Stromal cell of bone marrow (primary cell): Measurements from ENCODE around the gene PRKCH.
A peak's percentile ranks its signal among the peaks of the same experiment; 100 is the strongest.
"Not testable (repeated sequence)": the region's sequence is repeated elsewhere in the genome, so short reads cannot be mapped to it uniquely, and the experiment has no call there.

Source experiments
- DNase-seq: peaks from one replicate; pipeline ENCODE4 v3.0.0-alpha.2; 2012; ENCODE audit warnings: low read depth

The PRKCH gene

DNA sequence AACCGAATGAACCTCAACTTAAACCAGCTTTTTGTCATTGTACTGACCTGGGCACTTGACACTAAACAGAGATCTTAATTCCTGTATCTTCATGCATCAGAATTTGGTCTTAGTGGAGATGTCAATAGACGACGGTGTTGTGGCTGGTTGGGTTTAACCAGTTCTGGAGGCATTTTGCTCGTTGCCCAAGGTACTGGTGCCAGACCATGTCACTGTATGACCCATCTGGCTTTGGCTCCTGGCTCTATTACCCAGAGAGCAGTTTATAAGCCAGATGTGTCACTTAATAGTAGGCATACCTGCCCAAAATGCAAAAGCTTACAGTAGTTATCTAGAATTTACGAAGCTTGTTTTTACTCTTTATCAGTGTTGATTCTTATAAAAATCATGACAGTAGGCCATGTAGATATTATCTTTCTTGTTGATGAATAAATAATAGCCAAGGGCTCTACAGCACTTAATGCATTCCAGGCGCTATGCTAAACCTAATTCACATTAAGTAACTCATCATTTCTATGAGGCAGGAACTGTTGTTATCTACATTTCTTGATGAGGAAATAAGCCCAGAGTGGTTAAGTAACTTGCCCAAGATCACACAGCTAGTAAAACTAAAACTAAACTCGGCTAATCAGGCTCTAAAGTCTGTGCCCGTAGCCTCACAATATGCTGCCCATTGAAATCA is 194.2 kb downstream of the PRKCH start:
- no peak for DNase-seq

DNA sequence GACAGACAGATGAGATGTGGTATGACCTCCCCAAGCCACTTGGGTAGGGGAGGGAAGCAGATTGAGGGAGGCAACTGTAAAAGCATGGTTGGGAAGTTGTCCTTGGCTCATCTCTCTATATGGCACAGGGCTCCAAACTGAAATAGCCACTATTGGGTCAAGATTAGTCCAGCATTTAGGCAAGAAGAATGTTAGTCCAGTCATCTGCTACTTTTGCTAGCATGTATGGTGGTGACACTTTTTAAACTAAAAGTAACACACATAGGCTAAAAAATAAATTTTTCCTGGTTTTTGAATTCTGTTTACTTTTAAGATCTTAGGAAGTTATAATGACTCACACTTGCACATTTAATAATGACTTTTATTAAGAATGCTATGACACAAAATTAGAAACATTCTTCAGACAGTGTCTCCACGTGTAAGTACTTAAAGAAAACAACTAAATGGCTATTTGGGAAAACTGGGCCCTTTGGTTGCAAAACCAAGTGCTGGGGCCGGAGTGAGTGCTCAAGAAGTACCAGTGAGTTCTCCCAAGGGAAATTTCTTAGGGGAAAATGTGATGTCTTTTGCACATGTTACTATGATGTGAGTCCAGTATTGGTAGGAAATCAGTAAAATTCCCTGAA is 194.9 kb downstream of the PRKCH start:
- DNase-seq = no peak

DNA sequence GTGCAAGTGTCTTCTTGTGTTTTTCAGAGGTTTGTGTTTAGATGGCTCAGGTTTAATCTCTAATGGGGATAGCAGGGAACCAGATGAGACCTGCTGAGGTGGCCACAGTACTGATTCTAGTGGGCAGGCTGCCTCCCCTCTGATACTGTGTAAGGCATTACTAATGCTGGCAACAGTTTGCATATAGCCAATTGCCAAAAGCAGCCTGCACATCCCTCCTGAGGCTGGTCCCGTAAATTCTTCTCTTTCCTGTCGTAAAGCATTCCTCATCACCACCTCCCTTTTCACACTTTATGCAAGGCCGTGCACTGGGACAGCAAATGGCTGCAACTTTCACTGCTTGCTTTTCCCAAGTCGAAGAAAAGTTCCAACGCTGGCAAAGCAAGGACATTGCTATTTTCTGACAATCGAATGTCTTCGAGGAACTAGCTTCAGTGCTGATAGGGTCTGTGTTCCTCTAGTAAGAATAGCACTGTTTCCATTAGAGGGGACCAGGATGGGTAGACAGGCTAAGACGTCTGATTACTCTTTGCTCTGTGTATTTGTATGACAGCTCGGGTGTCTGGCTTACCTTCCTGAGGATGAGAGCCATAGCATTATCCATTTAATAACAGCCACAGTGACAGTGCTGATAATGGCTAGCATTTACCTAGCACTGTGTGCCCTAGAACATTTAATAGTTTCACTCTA is 195.7 kb downstream of the PRKCH start:
- DNase-seq = no peak

DNA sequence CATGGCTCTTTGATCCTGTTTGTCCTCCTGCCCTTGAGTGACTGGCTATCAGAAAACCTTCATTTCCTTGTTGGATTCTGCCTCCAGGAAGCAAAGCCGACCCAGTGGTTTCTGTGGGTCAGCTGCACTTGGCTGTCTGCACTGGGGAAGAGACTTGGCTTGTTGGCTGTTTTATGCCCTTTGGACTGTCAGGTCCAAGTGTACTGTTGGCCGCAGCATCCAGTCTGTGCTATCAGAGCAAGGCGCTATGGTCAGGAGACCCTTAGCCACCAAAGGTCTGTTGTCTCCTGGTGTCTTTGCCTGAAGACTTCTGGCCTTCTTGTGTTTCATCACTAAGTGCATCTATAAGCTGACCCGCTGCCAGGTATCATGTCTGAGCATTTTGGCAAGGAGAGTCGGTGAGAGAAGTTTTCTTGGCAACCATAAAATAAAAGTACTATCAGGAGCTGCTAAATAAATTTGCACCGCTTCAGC is 196.6 kb downstream of the PRKCH start:
- no peak for DNase-seq

DNA sequence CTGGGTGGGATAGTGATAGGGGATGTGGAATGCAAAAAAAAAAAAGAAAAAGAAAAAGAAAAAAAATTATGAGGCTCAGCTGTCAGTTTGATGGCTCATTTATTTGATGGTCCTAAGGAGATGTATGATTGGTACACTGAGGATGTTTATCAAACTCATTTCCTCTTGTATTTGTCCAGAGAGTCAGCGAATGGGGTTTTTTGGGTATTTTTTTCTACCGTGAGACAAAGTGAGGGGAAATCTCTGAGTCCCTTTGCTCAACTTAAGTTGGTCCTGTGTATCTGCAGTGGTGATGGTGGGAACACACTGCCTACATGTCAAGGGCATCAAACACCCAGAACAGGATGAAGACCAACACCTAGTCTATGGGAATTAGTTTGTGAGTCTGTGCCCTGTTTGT is 197.0 kb downstream of the PRKCH start:
- no peak for DNase-seq

DNA sequence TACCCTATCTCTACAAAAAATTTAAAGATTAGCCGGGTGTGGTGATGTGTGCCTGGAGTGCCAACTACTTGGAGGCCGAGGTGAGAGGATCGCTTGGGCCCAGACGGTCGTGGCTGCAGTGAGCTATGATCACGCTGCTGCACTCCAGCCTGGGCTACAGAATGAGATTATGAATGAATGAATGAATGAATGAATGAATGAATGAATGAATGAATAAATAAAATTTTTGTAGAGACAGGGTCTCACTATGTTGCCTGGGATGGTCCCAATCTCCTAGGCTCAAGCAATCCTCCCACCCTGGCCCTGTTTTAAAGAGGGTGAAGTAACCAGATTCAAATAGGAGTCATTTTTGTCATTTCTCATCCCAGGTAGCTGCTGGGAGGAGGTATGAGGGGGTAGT is 197.7 kb downstream of the PRKCH start:
- DNase-seq = no peak

DNA sequence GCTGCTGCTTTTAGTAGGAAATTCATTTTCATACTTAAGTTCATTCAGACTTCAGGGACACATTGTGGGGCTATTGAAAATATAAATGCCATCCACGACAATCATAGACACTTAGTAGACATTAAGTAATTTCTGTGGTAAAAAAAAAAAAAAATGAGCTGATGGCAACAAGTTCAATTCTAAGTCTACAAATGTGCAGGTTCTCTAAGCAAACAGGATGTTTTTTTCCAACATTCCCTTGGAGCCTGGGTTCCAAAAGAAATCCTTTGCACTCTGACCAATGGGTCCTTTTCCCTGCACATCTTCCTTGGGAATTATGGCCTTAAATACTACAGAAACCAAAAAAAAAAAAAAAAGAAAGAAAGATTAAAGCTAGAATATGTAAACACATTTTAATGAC is 198.4 kb downstream of the PRKCH start:
- DNase-seq = no peak

DNA sequence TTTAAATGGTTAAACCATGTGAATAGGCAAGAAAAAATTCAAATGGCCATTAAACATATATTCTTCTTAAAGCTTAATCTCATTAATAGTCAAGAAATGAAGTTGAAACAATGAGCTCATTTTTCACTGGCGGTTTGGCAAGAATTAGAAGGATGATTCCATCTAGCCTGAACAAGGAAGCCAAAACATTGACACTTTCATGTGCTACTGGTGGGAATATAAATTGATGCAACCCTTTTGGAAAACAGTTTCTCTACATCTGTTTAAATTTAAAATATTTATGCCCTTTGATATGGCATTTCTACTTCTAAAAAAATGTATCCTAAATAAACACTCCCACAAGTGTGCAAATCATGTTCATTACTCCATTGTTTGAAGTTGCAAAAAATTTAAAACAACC is 199.2 kb downstream of the PRKCH start:
- DNase-seq = no peak

DNA sequence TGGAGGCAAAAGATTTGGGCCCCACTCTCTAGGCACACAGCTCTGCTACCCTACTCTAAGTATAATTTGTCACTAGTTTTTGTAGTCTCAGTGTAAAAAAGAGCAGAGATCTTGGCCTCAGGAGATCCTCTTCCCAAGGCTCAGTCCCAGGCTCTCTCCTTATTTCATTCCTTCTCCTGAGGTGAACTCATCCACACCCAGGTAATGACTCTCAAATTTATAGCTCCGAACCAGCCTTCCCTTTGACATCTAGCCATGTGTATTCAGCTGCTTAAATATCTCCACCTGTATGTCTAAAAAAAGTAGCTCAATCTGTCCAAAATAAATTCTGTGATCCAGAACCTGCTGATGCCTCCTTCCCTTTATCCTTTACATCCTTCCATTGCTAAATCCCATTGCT is 200.4 kb downstream of the PRKCH start:
- no peak for DNase-seq

DNA sequence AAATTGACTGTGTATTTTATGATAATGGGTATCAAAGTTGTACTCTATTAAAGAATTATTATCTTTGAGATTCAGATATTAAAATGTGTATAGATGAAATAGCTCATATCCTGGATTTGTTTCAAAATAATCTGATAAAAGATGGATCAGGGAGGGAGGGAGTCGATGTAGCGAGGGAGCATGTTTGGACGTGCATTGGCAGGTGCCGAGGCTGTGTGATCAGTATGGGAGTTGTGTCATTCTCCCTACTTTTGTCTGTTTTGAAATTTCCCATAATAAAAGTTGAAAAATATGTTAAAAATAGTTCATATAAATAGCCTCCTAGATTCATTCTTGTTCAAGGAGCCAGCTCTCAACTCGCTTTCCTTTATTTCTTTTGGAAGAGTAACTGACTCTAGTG is 202.4 kb downstream of the PRKCH start:
- DNase-seq = no peak

DNA sequence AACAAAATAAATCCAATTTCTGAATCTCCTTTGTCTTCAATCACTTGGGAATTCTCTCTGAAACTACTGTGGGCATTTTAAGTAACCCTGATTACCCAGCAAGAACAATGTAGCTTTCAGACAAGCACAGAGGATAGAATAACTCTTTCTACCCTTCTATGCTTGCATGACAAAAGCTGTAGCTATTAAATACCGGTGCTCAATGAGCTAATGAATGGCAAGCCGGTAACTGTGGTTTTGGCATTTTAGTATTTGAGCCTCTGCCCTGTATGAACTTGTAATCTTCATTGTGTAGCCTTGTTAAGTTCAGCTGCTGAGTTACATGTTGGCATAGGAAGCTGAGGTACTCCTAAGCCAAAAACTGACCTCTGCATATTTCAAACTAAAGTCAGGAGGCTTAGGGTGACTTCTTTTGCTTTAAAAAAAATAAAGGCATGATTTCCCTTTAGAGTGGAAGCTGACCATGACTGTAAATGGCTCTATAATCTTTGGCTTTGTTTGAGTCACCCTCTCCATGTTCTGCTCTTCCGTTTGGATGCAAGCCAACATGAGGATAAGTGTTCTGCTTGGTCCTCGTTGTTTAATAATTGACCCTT is 202.9 kb downstream of the PRKCH start:
- DNase-seq = peak; percentile 84

DNA sequence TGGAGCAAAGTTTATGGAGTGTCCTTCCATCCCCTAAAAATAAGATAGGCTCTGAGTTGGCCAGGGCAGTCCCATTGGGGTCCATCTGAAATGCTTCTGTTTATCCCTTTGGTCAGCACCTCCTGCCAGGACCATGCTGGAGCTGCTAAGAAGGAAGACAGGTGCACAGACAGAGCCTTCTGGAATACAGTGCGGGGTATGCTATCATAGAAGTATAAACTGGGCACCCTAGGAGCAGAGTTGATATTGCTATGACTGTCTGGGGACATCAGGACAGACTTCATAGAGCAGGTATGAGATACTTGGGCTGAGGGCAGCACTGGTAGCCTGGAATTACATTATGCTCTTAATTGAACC is 203.5 kb downstream of the PRKCH start:
- no peak for DNase-seq

DNA sequence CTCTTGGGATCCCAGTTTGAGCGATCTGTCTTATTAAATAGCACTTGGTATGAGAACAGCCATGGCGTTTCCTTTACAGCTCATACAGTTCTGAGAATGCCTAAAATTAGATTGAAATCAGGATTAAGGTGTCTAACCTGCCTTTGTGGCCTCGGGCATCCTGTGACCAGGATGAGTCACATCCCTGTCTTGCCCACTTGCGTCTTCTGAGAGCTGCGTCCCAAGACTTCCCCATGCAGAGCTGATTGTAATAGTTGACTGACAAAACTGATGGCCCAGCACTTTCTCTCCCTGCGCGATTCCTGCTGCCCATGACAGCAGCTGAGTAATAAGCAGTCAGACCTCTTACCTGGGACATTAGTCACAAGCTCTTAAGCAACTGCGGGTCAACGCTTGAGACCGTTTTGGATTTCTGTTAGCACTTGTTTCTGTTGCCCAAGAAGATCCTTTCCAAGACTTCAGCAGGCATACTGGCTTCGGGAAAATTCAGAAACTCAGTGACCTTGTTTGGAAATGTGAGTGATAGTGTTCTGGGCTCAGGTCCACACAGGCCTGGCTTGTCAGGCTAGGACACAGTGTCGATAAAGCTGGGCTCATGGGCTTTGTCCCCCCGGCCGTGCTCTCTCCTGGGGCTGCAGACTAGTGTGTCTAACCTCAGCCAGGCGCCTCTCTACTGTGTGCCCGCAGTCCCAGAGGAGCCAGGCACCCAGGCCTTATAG is 204.1 kb downstream of the PRKCH start:
- DNase-seq = no peak

DNA sequence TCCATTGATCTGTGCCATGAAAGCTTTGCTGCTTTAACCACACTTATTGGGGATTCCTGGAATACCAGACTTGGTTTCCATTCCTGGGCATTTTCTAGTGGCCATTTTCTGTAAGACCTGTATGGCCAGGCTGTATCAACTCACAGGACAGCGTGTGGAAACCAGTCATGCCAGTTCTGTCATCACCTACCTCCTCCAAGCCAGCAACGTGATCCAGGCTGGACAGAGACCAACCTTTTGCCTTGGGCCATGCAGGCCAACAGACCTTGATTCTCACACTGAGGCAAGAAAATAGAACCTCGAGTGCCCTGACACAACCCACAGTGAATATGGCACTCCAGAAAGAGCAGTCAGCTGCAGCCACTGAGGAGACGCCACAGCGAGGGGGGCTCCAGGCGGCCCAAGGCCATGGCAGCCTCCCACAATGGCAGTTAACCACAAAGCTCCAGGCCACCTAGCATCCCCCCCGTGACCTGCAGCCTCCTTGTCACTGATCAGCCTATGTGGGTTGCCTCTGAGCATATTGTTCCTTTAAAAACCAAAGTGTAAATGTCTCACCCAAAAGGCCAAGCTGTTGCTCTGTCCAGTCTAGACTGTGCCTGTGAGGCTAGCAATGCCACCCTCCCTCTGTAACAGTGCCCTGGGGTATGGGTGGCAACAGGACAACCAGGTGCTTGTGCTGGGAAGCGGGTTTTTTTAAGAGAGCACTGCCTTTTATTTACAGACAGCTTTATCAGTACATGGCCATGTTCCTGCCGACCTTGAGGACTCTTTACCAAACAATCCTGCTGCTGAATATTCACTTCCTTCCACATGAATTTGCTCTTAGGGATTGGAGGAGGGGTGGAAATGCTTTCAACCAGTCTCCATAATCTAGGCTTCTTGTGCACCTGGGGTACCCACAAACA is 205.3 kb downstream of the PRKCH start:
- no peak for DNase-seq

DNA sequence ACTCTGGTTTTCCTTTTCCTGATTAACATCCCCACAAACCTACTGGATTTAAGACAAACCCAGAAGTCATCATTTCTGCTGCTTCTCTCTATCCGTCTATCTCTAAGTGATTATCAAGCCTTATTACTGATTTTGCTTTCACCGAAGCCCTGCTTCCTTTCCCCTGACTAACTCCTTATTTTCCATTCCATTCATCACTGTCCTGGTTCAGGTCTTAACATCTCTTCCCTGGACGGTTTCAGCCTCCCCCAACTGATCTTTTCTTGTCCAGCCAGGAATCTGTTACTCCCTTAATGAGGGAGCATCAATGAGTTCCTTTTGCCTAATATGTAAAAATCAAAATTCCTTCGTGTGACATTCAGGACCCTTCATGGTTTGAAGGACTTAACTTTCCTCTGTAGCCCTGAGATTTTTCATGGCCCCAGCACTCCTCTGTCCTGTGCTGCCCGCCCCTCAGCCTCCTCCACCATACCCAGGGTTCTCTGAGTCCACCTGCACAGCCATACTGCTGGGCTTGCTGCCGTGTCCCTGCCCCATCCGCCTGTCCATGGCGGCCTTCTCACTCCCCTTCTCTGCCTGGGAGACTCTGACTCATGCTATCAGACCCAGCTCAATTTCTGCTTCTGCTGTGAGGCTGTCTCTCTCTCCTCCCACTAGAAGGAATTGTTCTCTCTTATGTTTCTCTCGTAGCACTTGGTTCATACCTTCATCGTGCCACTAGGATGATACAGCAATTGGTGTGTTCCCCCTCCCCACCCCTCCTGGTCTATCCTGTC is 206.1 kb downstream of the PRKCH start:
- DNase-seq = no peak

DNA sequence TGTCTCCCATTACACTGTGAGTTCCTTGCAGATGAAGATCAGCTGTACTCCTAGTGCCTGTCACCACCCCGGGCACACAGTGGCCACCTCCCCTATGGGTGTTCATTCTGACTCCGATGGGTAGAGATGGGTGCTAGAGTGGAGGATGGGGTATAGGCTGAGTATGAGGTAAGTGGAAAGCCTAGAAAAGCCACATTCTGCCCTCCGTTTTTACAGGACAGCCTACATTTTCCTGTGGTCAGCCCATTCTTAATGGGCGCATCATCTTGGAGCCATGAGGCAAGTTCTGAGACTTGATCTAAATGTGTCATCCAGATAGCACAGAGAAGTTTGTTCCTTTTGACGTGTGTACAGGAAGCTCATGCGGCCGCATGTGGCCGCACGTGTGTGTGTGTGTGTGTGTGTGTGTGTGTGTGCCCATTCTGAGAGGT is 207.2 kb downstream of the PRKCH start:
- DNase-seq = peak; percentile 83

DNA sequence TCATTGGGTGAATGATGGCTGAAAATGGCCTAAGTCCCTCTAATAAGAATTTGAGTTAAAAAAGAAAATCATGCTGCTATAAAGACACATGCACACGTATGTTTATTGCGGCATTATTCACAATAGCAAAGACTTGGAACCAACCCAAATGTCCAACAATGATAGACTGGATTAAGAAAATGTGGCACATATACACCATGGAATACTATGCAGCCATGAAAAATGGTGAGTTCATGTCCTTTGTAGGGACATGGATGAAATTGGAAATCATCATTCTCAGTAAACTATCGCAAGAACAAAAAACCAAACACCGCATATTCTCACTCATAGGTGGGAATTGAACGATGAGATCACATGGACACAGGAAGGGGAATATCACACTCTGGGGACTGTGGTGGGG is 208.0 kb downstream of the PRKCH start:
- not testable (repeated sequence) for DNase-seq

DNA sequence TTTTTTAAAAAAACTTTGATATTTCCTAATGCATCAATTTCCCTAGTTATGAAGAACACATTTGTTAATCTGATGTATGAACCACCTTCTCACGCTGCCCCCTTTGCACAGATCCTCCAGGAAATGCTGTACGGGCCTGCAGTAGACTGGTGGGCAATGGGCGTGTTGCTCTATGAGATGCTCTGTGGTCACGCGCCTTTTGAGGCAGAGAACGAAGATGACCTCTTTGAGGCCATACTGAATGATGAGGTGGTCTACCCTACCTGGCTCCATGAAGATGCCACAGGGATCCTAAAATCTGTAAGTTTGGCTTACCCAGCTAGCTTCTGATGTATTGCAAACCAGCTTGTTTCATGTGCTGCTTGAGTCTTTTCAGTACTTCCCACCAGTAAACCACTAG is 208.9 kb downstream of the PRKCH start:
- DNase-seq = no peak

DNA sequence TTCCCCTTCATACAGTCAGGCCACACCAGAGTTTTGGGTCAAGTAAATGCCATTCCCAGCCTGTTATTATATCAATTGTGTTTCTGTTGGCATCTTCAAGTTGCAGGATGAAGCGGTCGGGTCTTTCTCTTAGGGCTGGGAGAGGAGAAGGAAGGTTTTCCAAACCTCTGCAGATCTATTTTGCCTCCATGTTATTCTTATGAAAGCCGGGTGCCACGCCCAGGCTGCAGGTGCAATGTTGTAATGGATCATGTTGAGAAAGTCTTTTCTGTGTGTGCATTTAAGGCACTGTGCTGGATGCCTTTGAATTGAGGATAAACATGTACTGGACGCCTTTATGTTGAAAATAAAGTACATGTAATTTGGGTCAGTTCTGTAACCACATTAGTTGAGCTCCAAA is 209.5 kb downstream of the PRKCH start:
- no peak for DNase-seq

DNA sequence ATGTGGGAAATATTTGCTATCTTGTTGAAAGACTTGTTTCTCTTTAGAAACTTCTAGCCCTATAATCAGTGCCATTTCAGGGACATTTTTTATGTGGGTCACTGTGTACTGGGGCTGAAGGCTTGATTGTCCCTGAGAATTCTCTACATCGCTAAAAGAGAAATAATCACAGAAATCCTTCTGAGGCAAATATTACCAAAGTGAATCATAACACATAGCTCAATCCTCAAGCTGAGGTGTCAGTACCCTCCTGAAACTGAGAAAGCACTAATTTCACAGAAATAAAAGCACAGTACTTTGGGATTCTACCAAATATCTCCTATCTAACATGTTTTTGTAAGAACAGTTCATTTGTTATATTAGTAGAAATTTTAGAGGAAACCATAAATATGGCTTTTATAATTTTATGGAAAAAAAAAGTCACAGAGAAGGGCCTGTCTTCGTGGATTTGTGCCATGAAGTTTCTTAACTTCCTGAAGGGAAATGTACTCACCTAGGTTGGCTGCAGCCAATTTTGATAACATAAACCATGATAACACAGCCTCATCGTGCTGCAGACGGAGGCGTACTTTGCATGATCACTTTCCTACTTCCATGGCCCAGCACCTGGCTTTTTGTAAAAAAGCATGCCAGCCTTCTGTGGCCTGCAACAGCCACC is 210.2 kb downstream of the PRKCH start:
- no peak for DNase-seq
